ENCODE data around the gene C6orf89.

C6orf89 gene

DNA sequence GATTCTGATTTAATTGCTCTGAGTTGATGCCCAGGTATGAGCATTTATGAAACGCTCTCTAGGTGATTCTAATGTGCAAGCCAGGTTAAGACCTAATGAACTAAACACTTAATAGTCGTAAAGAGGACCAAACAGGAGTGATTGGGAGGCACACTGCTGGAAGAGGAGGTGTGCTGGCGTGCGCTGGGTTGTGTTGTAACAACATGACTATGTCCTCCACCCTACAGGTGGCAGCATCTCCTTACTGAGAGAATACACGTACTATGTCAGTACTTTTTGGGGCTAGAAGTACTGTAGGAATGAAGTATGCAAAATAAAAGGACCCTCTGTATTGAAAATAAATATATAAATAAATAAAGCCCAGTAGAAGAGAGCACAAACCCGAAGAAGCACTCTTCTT lies 11.9 kb downstream of the C6orf89 start:
- DNase-seq (ENCODE audit: low read depth in 1 of 2, low spot score in 1 of 2), result no peak
- no peaks in the 10 kb centered on the region for H3K27me3 ChIP-seq (ENCODE audit: insufficient read depth, poor library complexity, severe bottlenecking)
- no peak for TF ChIP-seq POLR2AphosphoS5 (IDR thresholded peaks at IDR 0.05; ENCODE audit: low read depth)
- TF ChIP-seq GABPA (IDR thresholded peaks at IDR 0.05; ENCODE audit: low read depth), result no peak
- TF ChIP-seq, protein P1, sequence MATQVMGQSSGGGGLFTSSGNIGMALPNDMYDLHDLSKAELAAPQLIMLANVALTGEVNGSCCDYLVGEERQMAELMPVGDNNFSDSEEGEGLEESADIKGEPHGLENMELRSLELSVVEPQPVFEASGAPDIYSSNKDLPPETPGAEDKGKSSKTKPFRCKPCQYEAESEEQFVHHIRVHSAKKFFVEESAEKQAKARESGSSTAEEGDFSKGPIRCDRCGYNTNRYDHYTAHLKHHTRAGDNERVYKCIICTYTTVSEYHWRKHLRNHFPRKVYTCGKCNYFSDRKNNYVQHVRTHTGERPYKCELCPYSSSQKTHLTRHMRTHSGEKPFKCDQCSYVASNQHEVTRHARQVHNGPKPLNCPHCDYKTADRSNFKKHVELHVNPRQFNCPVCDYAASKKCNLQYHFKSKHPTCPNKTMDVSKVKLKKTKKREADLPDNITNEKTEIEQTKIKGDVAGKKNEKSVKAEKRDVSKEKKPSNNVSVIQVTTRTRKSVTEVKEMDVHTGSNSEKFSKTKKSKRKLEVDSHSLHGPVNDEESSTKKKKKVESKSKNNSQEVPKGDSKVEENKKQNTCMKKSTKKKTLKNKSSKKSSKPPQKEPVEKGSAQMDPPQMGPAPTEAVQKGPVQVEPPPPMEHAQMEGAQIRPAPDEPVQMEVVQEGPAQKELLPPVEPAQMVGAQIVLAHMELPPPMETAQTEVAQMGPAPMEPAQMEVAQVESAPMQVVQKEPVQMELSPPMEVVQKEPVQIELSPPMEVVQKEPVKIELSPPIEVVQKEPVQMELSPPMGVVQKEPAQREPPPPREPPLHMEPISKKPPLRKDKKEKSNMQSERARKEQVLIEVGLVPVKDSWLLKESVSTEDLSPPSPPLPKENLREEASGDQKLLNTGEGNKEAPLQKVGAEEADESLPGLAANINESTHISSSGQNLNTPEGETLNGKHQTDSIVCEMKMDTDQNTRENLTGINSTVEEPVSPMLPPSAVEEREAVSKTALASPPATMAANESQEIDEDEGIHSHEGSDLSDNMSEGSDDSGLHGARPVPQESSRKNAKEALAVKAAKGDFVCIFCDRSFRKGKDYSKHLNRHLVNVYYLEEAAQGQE (IDR thresholded peaks at IDR 0.05; ENCODE audit: insufficient replicate concordance, low read depth), result no peak
- TF ChIP-seq SPI1 (IDR thresholded peaks at IDR 0.05; ENCODE audit: borderline replicate concordance, low read depth), result no peak
- TF ChIP-seq, protein P2, sequence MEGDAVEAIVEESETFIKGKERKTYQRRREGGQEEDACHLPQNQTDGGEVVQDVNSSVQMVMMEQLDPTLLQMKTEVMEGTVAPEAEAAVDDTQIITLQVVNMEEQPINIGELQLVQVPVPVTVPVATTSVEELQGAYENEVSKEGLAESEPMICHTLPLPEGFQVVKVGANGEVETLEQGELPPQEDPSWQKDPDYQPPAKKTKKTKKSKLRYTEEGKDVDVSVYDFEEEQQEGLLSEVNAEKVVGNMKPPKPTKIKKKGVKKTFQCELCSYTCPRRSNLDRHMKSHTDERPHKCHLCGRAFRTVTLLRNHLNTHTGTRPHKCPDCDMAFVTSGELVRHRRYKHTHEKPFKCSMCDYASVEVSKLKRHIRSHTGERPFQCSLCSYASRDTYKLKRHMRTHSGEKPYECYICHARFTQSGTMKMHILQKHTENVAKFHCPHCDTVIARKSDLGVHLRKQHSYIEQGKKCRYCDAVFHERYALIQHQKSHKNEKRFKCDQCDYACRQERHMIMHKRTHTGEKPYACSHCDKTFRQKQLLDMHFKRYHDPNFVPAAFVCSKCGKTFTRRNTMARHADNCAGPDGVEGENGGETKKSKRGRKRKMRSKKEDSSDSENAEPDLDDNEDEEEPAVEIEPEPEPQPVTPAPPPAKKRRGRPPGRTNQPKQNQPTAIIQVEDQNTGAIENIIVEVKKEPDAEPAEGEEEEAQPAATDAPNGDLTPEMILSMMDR (IDR thresholded peaks at IDR 0.05; ENCODE audit: insufficient read depth, low read length), result no peak
- no peak overlapping the region for H3K4me3 ChIP-seq (replicated peaks; ENCODE audit: insufficient read depth, low read length)
- H3K27ac ChIP-seq (replicated peaks), result no peak overlapping the region

DNA sequence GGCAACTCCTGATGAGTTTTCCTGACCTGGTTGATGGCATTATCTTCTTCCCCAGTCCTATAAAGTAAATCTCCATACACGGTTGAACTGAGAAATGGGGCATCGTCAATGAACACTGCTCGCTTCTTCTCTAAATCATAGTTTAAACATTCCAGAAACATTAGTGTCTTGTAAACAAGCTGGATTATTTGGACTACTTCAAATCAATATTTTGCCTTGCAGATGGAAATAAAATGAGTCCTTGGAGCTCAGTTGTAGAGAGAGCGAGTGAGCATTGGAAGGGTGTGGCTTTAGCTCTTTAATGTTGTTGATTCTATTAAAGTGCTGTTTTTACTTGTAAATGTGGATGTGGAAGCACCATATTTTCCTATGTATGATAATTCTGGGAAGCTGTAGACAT lies 18.4 kb downstream of the C6orf89 start:
- Histone ChIP-seq H3K27me3 (ENCODE audit: insufficient read depth, poor library complexity, severe bottlenecking) (no peaks in the 10 kb centered on the region), H3K4me3 (replicated peaks; ENCODE audit: insufficient read depth, low read length) (no peak overlapping the region), H3K27ac (replicated peaks) (no peak overlapping the region)
- TF ChIP-seq, protein P1 (IDR thresholded peaks at IDR 0.05; ENCODE audit: insufficient replicate concordance, low read depth), result no peak
- TF ChIP-seq POLR2AphosphoS5 (IDR thresholded peaks at IDR 0.05; ENCODE audit: low read depth) (no peak), SPI1 (IDR thresholded peaks at IDR 0.05; ENCODE audit: borderline replicate concordance, low read depth) (no peak), GABPA (IDR thresholded peaks at IDR 0.05; ENCODE audit: low read depth) (no peak)
- TF ChIP-seq, protein P2 (IDR thresholded peaks at IDR 0.05; ENCODE audit: insufficient read depth, low read length), result no peak
- DNase-seq (ENCODE audit: low read depth in 1 of 2, low spot score in 1 of 2), result no peak

DNA sequence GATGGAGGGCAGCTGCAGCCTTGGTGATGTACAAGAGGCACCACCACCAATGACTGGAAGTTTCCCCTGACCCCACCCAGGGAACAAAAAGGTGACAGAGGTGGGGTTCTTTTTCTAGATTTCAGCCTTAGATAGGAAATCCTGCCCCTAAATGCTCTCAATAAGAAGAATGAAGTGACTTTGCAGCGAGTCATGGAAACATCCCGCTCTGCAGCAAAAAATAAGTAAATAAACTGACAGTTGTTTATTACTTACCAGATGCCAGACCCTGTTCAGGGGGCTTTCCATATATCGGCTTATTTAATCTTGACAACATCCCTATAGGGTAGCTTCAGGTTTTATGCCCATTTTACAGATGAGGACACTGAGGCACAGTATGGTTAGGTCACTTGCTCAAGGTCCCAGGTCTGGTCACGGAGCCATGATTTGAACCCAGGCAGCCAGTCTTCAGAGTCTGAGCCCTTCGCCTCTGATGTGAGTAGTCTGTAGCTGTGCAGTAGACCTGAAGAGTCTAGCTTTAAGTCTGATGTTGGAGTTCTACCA lies 19.2 kb downstream of the C6orf89 start:
- Histone ChIP-seq H3K27ac (replicated peaks) (no peak overlapping the region), H3K27me3 (ENCODE audit: insufficient read depth, poor library complexity, severe bottlenecking) (no peaks in the 10 kb centered on the region), H3K4me3 (replicated peaks; ENCODE audit: insufficient read depth, low read length) (no peak overlapping the region)
- TF ChIP-seq, protein P2 (IDR thresholded peaks at IDR 0.05; ENCODE audit: insufficient read depth, low read length), result no peak
- TF ChIP-seq GABPA (IDR thresholded peaks at IDR 0.05; ENCODE audit: low read depth) (no peak), SPI1 (IDR thresholded peaks at IDR 0.05; ENCODE audit: borderline replicate concordance, low read depth) (no peak), POLR2AphosphoS5 (IDR thresholded peaks at IDR 0.05; ENCODE audit: low read depth) (no peak)
- TF ChIP-seq, protein P1 (IDR thresholded peaks at IDR 0.05; ENCODE audit: insufficient replicate concordance, low read depth), result no peak
- no peak for DNase-seq (ENCODE audit: low read depth in 1 of 2, low spot score in 1 of 2)

All from HL-60 (cell line).